Ishikawa (cell line): ENCODE data around the gene C16orf86.

Experiments
- REST ChIP-seq: IDR thresholded peaks from 2 replicates; pipeline ENCODE4 v1.6.1; 2012; ENCODE audit warnings: low read depth, mild to moderate bottlenecking
- TCF12 ChIP-seq: IDR thresholded peaks from 2 replicates; pipeline ENCODE4 v1.6.1; 2012; ENCODE audit warnings: low read depth
- YY1 ChIP-seq: IDR thresholded peaks from 2 replicates; pipeline ENCODE4 v1.6.1; 2012; ENCODE audit warnings: low read depth
- TF ChIP-seq, protein P1 (sequence below): IDR thresholded peaks from 2 replicates; pipeline ENCODE4 v1.6.1; 2012

DNA sequence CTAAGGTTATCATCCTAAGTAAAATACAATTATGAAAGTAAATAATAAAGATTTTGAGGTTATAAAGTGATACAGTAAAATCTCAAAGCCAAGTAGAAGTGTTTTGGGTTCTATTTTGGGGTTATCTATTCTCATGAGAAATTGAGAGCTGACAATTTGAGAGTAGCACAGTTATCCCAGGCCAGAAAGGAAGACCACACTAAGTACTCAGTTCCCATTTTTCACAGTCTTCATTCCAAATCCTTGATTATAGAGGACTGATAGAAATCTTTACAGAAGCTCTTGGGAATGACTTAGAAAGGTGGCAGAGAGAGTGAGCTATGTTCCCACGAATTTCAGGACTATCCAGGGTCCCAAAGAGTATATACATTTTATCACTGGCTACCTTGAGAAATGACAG, 47.9 kb downstream of the C16orf86 start:
- TF ChIP-seq REST, result no peak
- TF ChIP-seq TCF12, result no peak
- TF ChIP-seq YY1, result no peak
- TF ChIP-seq, protein P1, sequence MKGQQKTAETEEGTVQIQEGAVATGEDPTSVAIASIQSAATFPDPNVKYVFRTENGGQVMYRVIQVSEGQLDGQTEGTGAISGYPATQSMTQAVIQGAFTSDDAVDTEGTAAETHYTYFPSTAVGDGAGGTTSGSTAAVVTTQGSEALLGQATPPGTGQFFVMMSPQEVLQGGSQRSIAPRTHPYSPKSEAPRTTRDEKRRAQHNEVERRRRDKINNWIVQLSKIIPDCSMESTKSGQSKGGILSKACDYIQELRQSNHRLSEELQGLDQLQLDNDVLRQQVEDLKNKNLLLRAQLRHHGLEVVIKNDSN, result no peak
